Hepatocyte (in vitro differentiated cells): ENCODE data around the gene ZGPAT. TPM values are rescaled to one million over a fixed set of nuclear protein-coding genes. Genes with fewer than 3 reads are reported as not detected.

Experiments
- DNase-seq: peaks from one replicate; pipeline ENCODE4 v3.0.0-alpha.2; 2016; ENCODE audit warnings: low spot score
- H2AFZ ChIP-seq: fragments of 200-600 bp; sonication (generic); 2 replicates; pipeline ENCODE4 v1.6.0; 2016; ENCODE audit warnings: antibody characterized with exemption, mild to moderate bottlenecking
- H3K27ac ChIP-seq: fragments of 200-600 bp; sonication (generic); 2 replicates; pipeline ENCODE4 v1.5.1; 2016; ENCODE audit warnings: mild to moderate bottlenecking
- H3K27me3 ChIP-seq: fragments of 200-600 bp; sonication (generic); 2 replicates; pipeline ENCODE4 v1.6.1; 2016
- H3K36me3 ChIP-seq: fragments of 200-600 bp; sonication (generic); replicated peaks from 2 replicates; pipeline ENCODE4 v1.5.1; 2016; ENCODE audit warnings: low read depth; ENCODE audit not compliant: insufficient read depth
- H3K4me1 ChIP-seq: fragments of 200-600 bp; sonication (generic); 2 replicates; pipeline ENCODE4 v1.5.1; 2016; ENCODE audit warnings: mild to moderate bottlenecking, moderate library complexity; ENCODE audit not compliant: insufficient read depth
- H3K4me2 ChIP-seq: fragments of 200-600 bp; sonication (generic); 2 replicates; pipeline ENCODE4 v1.6.0; 2016
- H3K4me3 ChIP-seq: fragments of 200-600 bp; sonication (generic); 2 replicates; pipeline ENCODE4 v1.5.1; 2016; ENCODE audit warnings: mild to moderate bottlenecking
- H3K79me2 ChIP-seq: fragments of 200-600 bp; sonication (generic); 2 replicates; pipeline ENCODE4 v1.6.0; 2017; ENCODE audit warnings: mild to moderate bottlenecking
- H3K9me2 ChIP-seq: fragments of 200-600 bp; sonication (generic); replicated peaks from 2 replicates; pipeline ENCODE4 v1.6.0; 2017; ENCODE audit warnings: mild to moderate bottlenecking; ENCODE audit not compliant: insufficient read depth
- H3K9me3 ChIP-seq: fragments of 200-600 bp; sonication (generic); 2 replicates; pipeline ENCODE4 v1.5.1; 2016; ENCODE audit warnings: low read depth, mild to moderate bottlenecking
- H4K20me1 ChIP-seq: fragments of 200-600 bp; sonication (generic); 2 replicates; pipeline ENCODE4 v1.6.0; 2016; ENCODE audit warnings: mild to moderate bottlenecking; ENCODE audit not compliant: insufficient read depth, poor library complexity, severe bottlenecking
- EZH2 ChIP-seq: fragments of 200-600 bp; sonication (generic); IDR thresholded peaks from 2 replicates; pipeline ENCODE4 v1.6.1; 2016; ENCODE audit warnings: antibody characterized with exemption, mild to moderate bottlenecking, borderline replicate concordance
- EZH2phosphoT487 ChIP-seq: fragments of 200-600 bp; sonication (generic); IDR thresholded peaks from one replicate; pipeline ENCODE4 v1.6.1; 2018; ENCODE audit warnings: antibody characterized with exemption, mild to moderate bottlenecking, low read depth, moderate library complexity; ENCODE audit not compliant: unreplicated experiment, severe bottlenecking
- WGBS: methylation state at CpG from one replicate; pipeline ENCODE4 v1.1.6; 2016; ENCODE audit warnings: low lambda C conversion rate; ENCODE audit errors: missing lambda C conversion rate; 5-methylcytosine and 5-hydroxymethylcytosine counted together
- polyA plus RNA-seq: library from polyadenylated mRNA; unstranded; fragments of >200 nt; fragmentation: Nextera tagmentation; extraction: Ambion mirVana; gene quantifications from 2 replicates; pipeline ENCODE4 v1.2.1, GENCODE V29; 2016
- total RNA-seq: library from RNA; depleted of rRNA; stranded (reverse); fragments of >200 nt; gene quantifications from 2 replicates; pipeline ENCODE4 v1.2.3, GENCODE V29; 2014
- TF ChIP-seq, protein P1 (sequence below): fragments of 200-600 bp; sonication (generic); IDR thresholded peaks from 2 replicates; pipeline ENCODE4 v1.5.1; 2016; ENCODE audit warnings: antibody characterized with exemption, mild to moderate bottlenecking; ENCODE audit not compliant: poor library complexity

ZGPAT gene
- total and polyA plus RNA-seq, 2 experiments from 2014 or later: 18.6 to 41.7 TPM

DNA sequence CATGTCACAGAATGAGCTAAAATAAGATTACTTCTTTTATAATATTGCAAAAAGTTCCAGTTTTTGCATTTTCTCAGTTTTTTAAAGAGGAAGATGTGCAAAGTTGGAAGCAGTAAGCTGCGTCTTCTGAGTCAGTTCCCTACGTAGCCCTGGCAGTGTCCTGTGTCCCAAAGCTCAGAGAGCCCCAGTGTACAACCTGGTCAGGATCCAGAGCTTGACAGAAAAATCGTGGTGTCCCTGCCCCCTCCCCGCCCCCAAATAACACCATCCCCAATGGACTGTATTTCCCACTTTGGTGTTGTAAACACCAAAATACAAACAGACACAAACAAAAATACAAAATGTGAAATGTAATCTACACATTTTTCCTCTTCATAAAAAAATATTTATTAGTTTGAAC, 36.3 kb downstream of the ZGPAT start:
- Histone ChIP-seq H3K36me3 (no peaks in the 10 kb centered on the region), H3K27ac (no peak overlapping the region), H3K4me1 (peaks cover 11% of the 10 kb centered on the region), H3K9me2 (no peaks in the 10 kb centered on the region), H4K20me1 (no peaks in the 10 kb centered on the region), H3K79me2 (peaks cover 6% of the 10 kb centered on the region), H3K4me3 (no peak overlapping the region), H3K27me3 (no peaks in the 10 kb centered on the region), H3K4me2 (no peak overlapping the region), H3K9me3 (no peaks in the 10 kb centered on the region), H2AFZ (no peak overlapping the region)
- 93% methylated on average over 4 of the region's 4 CpGs for WGBS
- TF ChIP-seq EZH2phosphoT487 (no peak), EZH2 (no peak)
- TF ChIP-seq, protein P1, sequence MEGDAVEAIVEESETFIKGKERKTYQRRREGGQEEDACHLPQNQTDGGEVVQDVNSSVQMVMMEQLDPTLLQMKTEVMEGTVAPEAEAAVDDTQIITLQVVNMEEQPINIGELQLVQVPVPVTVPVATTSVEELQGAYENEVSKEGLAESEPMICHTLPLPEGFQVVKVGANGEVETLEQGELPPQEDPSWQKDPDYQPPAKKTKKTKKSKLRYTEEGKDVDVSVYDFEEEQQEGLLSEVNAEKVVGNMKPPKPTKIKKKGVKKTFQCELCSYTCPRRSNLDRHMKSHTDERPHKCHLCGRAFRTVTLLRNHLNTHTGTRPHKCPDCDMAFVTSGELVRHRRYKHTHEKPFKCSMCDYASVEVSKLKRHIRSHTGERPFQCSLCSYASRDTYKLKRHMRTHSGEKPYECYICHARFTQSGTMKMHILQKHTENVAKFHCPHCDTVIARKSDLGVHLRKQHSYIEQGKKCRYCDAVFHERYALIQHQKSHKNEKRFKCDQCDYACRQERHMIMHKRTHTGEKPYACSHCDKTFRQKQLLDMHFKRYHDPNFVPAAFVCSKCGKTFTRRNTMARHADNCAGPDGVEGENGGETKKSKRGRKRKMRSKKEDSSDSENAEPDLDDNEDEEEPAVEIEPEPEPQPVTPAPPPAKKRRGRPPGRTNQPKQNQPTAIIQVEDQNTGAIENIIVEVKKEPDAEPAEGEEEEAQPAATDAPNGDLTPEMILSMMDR: no peak
- no peak for DNase-seq

DNA sequence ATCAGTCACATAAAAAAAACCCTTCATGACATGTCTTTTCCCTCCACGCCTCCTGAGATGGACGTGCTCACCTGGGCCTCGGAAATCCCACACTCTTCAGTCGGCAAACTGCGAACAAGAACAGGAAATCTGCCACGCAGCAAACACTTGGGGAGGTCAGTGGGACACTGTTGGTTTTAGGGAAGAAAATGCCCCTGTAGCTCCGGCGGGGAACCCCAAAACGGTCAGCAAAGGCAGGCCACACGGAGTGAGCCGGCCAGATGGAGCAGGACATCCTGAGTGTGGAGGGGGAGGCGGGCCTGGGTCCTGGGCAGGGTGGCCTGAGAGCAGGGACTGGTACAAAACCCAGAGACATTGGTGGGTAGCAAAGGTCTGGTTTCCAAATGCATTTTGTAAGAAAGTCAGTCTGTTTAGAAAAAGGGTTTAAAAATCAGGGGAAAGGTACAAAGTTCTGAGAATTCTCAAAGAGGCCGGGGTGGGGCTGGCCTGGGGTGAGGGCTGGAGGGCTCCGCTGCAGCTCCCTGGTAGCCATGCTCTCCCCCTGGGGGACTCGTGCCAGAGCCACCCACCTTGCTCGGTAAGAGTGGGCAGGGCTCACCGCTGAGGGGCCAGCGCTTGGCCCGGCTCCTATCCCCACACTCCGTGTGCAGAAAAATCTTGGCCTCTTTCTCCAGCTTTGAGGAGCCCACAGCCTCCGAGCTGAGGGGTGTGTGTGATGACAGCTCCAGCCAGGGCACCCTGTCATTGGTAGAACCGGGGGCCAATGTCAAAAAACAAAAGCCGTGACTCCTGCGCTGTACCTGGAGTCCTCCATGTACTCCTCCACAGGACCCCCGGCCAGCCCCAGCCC, 37.0 kb downstream of the ZGPAT start:
- no peaks in the 10 kb centered on the region for H3K27me3 ChIP-seq
- H3K9me2 ChIP-seq: no peaks in the 10 kb centered on the region
- no peaks in the 10 kb centered on the region for H3K36me3 ChIP-seq
- H4K20me1 ChIP-seq: no peaks in the 10 kb centered on the region
- peaks cover 10% of the 10 kb centered on the region for H3K4me1 ChIP-seq
- H3K9me3 ChIP-seq: no peaks in the 10 kb centered on the region
- H3K27ac ChIP-seq: no peak overlapping the region
- H3K79me2 ChIP-seq: peaks cover 6% of the 10 kb centered on the region
- no peak overlapping the region for H3K4me3 ChIP-seq
- H3K4me2 ChIP-seq: no peak overlapping the region
- TF ChIP-seq EZH2phosphoT487: no peak
- no peak for TF ChIP-seq EZH2
- TF ChIP-seq, protein P1: no peak
- 93% methylated on average over 23 of the region's 25 CpGs for WGBS
- H2AFZ ChIP-seq: no peak overlapping the region
- no peak for DNase-seq

DNA sequence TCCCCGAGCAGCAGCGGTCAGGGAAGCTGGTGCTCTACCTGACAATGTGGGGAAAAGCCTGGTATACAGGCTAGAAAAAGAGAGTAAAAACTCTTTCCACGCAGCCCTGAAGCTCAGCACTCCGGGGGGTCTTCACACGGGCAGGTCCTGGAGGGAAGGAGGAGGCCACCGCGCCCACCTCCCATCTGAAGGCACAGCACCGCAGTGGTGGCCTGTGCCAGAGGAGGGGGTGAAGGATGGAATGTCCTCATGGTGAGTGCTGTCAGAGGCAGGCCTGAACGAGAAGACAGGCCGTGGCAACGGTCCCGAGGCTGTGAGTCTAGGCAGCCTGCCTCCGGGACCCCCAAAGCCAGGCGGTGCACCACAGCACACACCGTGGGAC, 37.6 kb downstream of the ZGPAT start:
- H3K9me2 ChIP-seq: no peaks in the 10 kb centered on the region
- H3K4me1 ChIP-seq: peaks cover 10% of the 10 kb centered on the region
- no peaks in the 10 kb centered on the region for H3K27me3 ChIP-seq
- H3K27ac ChIP-seq: no peak overlapping the region
- no peaks in the 10 kb centered on the region for H4K20me1 ChIP-seq
- H3K36me3 ChIP-seq: no peaks in the 10 kb centered on the region
- H2AFZ ChIP-seq: no peak overlapping the region
- H3K4me3 ChIP-seq: no peak overlapping the region
- peaks cover 6% of the 10 kb centered on the region for H3K79me2 ChIP-seq
- no peak overlapping the region for H3K4me2 ChIP-seq
- H3K9me3 ChIP-seq: no peaks in the 10 kb centered on the region
- 85% methylated on average over 15 of the region's 15 CpGs for WGBS
- no peak for TF ChIP-seq EZH2
- TF ChIP-seq, protein P1: no peak
- no peak for TF ChIP-seq EZH2phosphoT487
- no peak for DNase-seq
